ENCODE measurements around the gene ACTRT3.

DNA sequence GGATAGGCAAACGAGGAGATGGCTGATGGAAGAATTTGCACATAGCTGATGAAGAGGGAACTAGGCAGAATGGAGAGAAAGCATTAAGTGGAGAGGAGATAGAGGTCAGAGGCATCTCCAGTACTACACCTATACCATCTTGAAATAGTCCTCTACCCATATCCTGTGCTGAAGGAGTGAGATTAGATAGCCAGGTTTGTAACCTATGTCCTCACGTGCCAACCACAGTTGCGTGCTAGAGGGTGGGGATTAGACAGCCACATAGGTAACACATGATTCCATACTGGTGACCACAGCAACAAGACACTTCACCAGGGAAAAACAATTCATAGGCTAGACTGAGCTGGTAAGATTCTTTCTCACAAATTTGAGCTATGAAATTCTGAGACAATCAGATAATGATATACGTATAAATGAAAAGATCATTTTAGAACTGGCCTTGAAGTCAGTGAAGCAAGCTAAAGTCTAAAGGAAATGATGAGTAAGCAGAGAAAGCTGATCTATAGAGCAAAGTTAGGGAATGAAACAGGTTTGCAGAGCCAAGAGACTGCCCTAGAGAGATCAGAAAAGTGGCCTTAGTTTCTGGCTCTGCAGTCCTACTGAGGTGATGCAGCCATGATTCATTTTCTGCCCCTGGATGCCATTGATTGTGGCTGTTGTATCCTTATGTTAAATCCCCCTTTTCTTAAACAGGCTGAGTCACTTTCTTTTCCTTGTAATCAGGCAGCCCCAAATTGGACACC, 21.5 kb upstream of the ACTRT3 start:
- TF ChIP-seq POLR2A (IDR thresholded peaks at IDR 0.05): no peak
- TF ChIP-seq, protein P1, sequence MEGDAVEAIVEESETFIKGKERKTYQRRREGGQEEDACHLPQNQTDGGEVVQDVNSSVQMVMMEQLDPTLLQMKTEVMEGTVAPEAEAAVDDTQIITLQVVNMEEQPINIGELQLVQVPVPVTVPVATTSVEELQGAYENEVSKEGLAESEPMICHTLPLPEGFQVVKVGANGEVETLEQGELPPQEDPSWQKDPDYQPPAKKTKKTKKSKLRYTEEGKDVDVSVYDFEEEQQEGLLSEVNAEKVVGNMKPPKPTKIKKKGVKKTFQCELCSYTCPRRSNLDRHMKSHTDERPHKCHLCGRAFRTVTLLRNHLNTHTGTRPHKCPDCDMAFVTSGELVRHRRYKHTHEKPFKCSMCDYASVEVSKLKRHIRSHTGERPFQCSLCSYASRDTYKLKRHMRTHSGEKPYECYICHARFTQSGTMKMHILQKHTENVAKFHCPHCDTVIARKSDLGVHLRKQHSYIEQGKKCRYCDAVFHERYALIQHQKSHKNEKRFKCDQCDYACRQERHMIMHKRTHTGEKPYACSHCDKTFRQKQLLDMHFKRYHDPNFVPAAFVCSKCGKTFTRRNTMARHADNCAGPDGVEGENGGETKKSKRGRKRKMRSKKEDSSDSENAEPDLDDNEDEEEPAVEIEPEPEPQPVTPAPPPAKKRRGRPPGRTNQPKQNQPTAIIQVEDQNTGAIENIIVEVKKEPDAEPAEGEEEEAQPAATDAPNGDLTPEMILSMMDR (IDR thresholded peaks at IDR 0.05): no peak
- no peak for TF ChIP-seq POLR2AphosphoS5 (IDR thresholded peaks at IDR 0.05)

All from prostate gland (tissue), 2 donors.